Stomach (tissue), 4 donors: Measurements from ENCODE around the gene BAZ2B.

Source experiments
- POLR2A ChIP-seq, 4 donors: fragments of 450-650 bp; IDR thresholded peaks; one replicate each; pipeline ENCODE4 v1.6.1; 2016; ENCODE audit warnings: antibody characterized with exemption in 4 of 4, control low read depth in 2 of 4, mild to moderate bottlenecking in 1 of 4, moderate library complexity in 1 of 4
- POLR2AphosphoS5 ChIP-seq, 3 donors: sonication (generic); formaldehyde crosslinking; IDR thresholded peaks; one replicate each; pipeline ENCODE4 v1.6.1; 2016; ENCODE audit warnings: antibody characterized with exemption in 3 of 3
- TF ChIP-seq, protein P1 (sequence below), 7 experiments: fragments of 450-650 bp in 4 of 7; fragments of 200-600 bp in 3 of 7; sonication (generic) in 3 of 7; IDR thresholded peaks; one replicate each; pipeline ENCODE4 v1.5.1; 2016 to 2019; ENCODE audit warnings: antibody characterized with exemption in 7 of 7, control low read depth in 2 of 7, mild to moderate bottlenecking in 1 of 7

GRCh38 chr2:159371506-159371905 lies 244.8 kb downstream of the BAZ2B start:
- TF ChIP-seq, protein P1, sequence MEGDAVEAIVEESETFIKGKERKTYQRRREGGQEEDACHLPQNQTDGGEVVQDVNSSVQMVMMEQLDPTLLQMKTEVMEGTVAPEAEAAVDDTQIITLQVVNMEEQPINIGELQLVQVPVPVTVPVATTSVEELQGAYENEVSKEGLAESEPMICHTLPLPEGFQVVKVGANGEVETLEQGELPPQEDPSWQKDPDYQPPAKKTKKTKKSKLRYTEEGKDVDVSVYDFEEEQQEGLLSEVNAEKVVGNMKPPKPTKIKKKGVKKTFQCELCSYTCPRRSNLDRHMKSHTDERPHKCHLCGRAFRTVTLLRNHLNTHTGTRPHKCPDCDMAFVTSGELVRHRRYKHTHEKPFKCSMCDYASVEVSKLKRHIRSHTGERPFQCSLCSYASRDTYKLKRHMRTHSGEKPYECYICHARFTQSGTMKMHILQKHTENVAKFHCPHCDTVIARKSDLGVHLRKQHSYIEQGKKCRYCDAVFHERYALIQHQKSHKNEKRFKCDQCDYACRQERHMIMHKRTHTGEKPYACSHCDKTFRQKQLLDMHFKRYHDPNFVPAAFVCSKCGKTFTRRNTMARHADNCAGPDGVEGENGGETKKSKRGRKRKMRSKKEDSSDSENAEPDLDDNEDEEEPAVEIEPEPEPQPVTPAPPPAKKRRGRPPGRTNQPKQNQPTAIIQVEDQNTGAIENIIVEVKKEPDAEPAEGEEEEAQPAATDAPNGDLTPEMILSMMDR (IDR thresholded peaks at IDR 0.05): no peak
- TF ChIP-seq POLR2A (IDR thresholded peaks at IDR 0.05) (no peak), POLR2AphosphoS5 (IDR thresholded peaks at IDR 0.05) (no peak)
